ENCODE results near the gene TRH.
"Not testable (repeated sequence)": the region's sequence is repeated elsewhere in the genome, so short reads cannot be mapped to it uniquely, and the experiment has no call there.

Gene TRH

GRCh38 chr3:130013246-130013645 is 38.7 kb downstream of the TRH start:
- not testable (repeated sequence) for DNase-seq

DNA sequence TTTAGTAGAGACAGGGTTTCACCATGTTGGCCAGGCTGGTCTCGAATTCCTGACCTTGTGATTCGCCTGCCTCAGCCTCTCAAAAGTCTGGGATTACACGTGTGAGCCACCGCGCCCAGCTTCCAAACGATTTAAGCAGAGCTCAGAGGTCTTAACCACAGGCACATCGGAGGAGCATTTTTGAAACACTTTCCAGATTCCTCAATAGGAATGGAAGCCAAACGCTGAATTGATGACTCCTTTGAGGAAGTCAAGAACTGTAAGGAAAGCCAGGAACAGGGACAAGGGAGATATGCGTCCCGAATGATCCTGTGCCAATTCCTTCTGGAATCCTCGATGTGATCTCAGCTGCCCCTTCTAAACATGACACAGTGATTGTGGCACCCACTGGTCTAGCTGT is 40.0 kb downstream of the TRH start:
- no peak for DNase-seq

GRCh38 chr3:130017661-130018060 is 43.1 kb downstream of the TRH start:
- DNase-seq, result not testable (repeated sequence)

GRCh38 chr3:130026146-130026829 is 51.8 kb downstream of the TRH start:
- not testable (repeated sequence) for DNase-seq

- not testable (repeated sequence) for DNase-seq
Measured at GRCh38 chr3:130027437-130027836, 52.9 kb downstream of the TRH start.

Measured in NCI-H1930 (cell line).